Measurements from ENCODE around the gene CLN5. TPM values are rescaled to one million over a fixed set of nuclear protein-coding genes. Genes with fewer than 3 reads are reported as not detected.

Gene CLN5
- polyA plus RNA-seq, 3 donors from 2014 or later, result 3.2 to 7.4 (median 7.0) TPM

DNA sequence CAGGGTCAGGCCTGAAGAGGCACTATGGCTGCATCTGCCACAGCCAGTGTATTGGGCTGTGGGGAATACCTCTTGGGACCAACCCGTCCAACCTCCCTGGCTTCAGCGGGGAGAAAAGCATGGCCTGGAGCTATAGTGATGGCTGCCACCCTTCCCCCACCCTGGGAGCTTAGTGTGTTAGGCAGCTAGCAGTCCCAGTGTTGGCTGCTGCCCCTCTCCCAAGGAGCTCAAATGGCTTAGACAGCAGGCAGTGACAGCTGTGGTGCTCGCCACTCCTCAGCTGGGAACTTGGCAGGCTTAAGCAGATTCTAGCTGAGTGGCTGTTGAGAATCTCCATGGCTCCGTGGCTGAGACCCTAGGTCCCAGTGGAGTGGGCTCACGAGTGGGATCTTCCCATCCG, 23.8 kb upstream of the CLN5 start:
- no peaks in the 10 kb centered on the region for H3K4me1 Mint-ChIP-seq
- H3K27me3 Mint-ChIP-seq (ENCODE audit: low read depth in 3 of 3), result peaks cover 13 to 39% (median 20%) of the 10 kb centered on the region in 3 donors
- H3K36me3 Mint-ChIP-seq, result no peaks in the 10 kb centered on the region
- no peak for DNase-seq
- H3K4me3 Mint-ChIP-seq, result no peak overlapping the region
- no peak overlapping the region for H3K27ac Mint-ChIP-seq
- peaks cover 0 to 3% (median 0%) of the 10 kb centered on the region in 6 donors for H3K9me3 Mint-ChIP-seq

DNA sequence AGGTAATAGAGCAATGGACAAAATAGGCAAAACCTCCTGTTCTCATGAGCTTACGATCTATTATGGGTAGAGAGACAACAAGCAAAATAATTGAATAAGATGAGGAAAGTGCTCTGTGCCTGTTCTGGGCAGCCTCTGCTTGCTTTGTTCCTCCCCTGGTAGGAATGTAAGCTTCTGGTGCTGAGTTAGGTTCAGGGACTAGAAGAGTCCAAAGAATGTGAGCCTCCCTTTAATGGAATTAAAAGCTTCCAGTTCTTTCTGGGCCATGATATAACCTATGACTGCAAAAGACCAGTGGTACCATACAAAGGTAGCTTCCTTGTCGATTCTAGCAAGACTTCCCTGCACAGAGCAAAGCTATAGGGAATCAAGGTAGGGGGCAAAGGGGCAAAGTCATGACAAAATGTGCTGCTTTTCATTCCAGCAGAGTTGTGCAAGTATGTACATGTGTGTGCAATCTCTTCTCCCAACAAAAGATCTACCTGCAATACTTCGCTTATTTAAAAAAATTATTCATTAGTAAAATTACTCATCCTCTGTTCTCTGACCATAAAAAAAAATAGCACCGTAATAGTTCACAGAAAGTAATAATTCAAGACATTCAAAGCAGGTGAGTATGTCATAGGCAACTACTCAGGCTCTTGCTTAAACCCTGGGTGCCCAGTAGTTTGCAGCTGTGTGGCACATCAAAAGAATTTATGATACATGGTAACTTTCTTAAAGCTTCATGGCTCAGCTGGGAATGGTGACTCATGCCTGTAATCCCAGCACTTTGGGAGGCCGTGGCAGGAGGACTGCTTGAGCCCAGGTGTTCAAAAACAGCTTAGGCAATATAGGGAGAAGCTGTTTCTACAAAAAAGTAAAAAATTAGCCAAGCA, 22.2 kb upstream of the CLN5 start:
- Mint-ChIP-seq H3K27ac (no peak overlapping the region), H3K4me1 (no peaks in the 10 kb centered on the region), H3K4me3 (no peak overlapping the region), H3K36me3 (no peaks in the 10 kb centered on the region), H3K9me3 (peaks cover 0 to 3% (median 0%) of the 10 kb centered on the region in 6 donors), H3K27me3 (ENCODE audit: low read depth in 3 of 3) (peaks cover 20 to 49% (median 28%) of the 10 kb centered on the region in 3 donors)
- DNase-seq, result no peak

DNA sequence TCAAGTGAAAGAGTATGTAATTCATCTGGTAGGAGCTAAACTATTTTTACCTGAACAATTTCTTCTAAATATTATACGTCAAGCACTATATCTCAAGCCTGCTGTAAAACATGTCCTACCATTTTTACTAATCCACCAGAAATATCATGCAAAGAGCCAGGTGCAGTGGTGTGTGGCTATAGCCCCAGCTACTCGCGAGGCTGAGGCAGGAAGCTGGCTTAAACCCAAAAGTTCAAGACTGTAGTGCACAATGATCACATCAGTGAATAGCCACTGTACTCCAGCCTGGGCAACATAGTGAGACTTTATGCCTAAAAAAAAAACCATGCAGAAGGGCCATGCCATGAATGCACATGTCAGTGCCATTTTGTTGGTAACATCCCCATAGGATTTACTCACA, 20.7 kb upstream of the CLN5 start:
- H3K4me3 Mint-ChIP-seq, result no peak overlapping the region
- peaks cover 0 to 3% (median 0%) of the 10 kb centered on the region in 6 donors for H3K9me3 Mint-ChIP-seq
- no peak for DNase-seq
- H3K36me3 Mint-ChIP-seq, result no peaks in the 10 kb centered on the region
- H3K27me3 Mint-ChIP-seq (ENCODE audit: low read depth in 3 of 3), result peaks cover 20 to 59% (median 31%) of the 10 kb centered on the region in 3 donors
- H3K27ac Mint-ChIP-seq, result no peak overlapping the region
- H3K4me1 Mint-ChIP-seq, result peaks cover under 1 to 1% of the 10 kb centered on the region in 2 donors

DNA sequence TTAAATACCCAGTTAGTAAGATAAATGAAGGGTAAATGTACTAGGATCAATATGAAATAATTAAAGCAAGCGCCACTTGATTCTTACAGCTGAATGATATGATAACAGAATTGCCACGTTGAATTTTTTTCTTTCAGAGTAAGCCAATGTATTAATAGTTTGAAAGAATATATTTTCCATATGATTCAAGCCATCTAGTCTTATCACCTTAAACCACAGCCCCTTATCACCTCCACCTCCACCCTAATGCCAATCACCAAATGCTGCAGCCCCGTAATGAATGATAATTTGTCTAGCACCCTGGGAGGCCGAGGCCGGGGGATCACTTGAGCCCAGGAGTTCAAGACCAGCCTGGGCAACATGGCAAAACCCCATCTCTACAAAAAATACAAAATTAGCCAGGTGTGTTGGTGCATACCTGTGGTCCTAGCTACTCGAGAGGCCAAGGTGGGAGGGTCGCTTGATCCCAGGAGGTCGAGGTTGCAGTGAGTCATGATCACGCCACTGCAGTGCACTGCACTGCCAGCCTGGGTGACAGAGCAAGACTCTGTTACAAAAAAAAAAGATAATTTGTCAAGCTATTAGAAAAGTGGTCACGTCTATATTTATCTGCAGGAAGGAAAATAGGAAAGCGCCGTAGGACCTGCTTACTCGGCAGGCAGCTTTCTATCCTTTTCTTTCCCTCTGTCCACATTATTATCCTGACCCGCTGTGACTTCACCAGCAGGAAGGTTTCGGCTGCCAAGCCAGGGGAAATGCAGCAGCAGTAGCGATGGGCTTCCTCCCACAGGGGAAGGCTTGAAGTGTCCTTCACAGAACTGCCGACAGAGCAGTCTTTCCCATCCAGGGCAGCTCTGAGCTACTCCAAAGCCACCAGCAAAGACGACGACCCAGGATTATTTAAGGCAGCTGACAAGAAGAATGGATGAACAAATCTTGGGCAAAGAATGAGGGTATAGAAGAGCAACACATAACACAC, 19.7 kb upstream of the CLN5 start:
- Mint-ChIP-seq H3K36me3 (no peaks in the 10 kb centered on the region), H3K27ac (no peak overlapping the region), H3K4me3 (no peak overlapping the region), H3K4me1 (peaks cover 9 to 10% of the 10 kb centered on the region in 2 donors), H3K9me3 (peaks cover 0 to 6% (median 0%) of the 10 kb centered on the region in 6 donors), H3K27me3 (ENCODE audit: low read depth in 3 of 3) (peaks cover 25 to 63% (median 38%) of the 10 kb centered on the region in 3 donors)
- DNase-seq, result no peak

DNA sequence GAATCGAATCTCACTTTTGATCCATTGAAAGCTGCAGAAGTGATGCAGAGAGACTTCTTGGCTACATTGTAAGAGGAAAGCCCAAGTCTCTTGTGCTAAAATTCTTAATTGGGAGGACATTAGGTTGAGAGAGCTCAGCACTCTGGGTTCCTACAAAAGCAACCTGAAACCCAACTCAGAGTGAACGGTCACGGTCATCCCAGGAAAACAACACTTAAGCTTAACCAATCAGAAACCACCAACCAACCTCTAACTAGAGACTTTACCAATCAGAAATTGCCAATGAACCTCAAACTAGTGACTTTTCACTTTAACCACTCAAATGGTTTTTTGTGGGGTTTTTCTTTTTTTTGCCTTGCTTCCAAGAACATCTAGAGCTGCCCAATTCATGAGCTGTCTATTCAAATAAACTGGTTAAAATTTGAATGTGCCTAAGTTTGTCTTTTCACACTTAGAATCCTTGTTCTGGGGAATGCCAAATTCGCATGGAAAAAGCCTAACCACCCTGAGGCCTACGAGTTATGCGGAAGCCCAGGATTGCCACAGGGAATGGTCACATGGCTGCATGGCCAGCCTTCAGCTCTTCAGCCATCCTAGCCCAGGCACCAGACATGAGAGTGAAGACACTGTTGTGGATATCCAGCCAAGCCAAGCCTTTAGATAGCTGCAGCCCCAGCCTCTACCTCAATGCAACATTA, 17.8 kb upstream of the CLN5 start:
- Mint-ChIP-seq H3K36me3 (no peaks in the 10 kb centered on the region), H3K27ac (no peak overlapping the region), H3K9me3 (peaks cover 0 to 6% (median 0%) of the 10 kb centered on the region in 6 donors), H3K27me3 (ENCODE audit: low read depth in 3 of 3) (peaks cover 22 to 71% (median 38%) of the 10 kb centered on the region in 3 donors), H3K4me1 (peaks cover 12 to 15% of the 10 kb centered on the region in 2 donors), H3K4me3 (no peak overlapping the region)
- DNase-seq, result no peak

DNA sequence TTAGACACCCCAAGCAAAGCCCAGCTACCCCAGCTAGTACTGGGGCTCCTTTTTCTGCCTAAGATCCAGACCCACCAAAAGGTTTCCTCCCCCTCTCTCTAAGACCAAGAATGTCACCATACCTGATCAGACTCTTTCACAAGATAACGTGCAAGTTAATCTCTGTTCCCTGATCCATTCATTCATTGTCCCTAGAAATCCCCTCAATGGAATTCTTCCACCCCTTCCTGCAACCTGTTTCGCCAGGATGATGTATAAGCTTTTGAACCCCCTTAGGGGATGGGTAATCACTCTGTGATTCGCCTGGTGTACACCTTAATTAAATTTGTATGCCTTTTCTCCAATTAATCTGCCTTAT, 17.3 kb upstream of the CLN5 start:
- no peak for DNase-seq
- peaks cover 0 to 6% (median 0%) of the 10 kb centered on the region in 6 donors for H3K9me3 Mint-ChIP-seq
- H3K4me1 Mint-ChIP-seq, result peaks cover 12 to 15% of the 10 kb centered on the region in 2 donors
- H3K27ac Mint-ChIP-seq, result no peak overlapping the region
- peaks cover 23 to 67% (median 38%) of the 10 kb centered on the region in 3 donors for H3K27me3 Mint-ChIP-seq (ENCODE audit: low read depth in 3 of 3)
- no peaks in the 10 kb centered on the region for H3K36me3 Mint-ChIP-seq
- H3K4me3 Mint-ChIP-seq, result no peak overlapping the region

DNA sequence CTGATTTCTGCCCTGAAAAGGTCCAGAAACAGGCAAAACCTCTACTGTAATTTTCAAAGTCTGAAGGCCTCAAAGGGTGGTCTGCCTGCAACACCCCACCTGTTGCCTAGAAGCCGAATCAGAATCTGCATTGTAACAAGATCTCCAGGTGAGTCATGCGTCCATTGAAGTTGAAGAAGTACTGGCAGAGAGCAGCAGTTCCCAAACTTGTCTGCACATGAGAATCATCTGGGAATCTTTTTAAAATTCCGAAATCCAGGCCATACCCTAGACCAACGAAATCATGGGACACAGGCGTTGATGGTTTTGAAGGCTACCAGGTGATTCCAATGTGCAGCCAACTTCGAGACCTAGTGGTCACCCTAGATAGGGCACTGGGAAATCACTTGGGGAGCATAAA, 16.0 kb upstream of the CLN5 start:
- H3K27ac Mint-ChIP-seq, result no peak overlapping the region
- peaks cover 21 to 59% (median 32%) of the 10 kb centered on the region in 3 donors for H3K27me3 Mint-ChIP-seq (ENCODE audit: low read depth in 3 of 3)
- DNase-seq, result no peak
- H3K9me3 Mint-ChIP-seq, result peaks cover 0 to 4% (median 0%) of the 10 kb centered on the region in 6 donors
- H3K4me3 Mint-ChIP-seq, result no peak overlapping the region
- H3K36me3 Mint-ChIP-seq, result no peaks in the 10 kb centered on the region
- peaks cover 12 to 15% of the 10 kb centered on the region in 2 donors for H3K4me1 Mint-ChIP-seq

DNA sequence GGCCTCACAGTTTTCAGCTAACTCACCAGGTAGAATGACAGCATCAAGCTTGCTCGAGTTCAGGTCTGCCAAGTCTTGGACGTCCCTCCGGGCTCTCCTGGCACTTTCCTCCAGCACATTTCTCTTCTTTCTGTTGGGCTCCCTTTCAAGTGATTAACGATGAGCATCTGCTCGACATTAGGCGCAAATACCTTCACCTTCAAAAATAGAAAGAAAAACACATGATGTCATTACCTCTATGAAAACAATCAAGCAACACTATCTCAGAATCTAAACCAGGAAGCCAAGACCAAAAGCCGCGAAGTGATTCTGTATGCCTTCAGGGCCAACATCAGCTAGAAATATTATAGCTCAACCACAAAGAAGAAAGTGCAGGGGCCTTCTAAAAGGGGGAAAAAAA, 15.4 kb upstream of the CLN5 start:
- DNase-seq, result peak in 2 of 3 donors; percentile 22 to 36
- no peak overlapping the region for H3K27ac Mint-ChIP-seq
- H3K4me3 Mint-ChIP-seq, result peak overlapping the region in 4 of 5 donors; percentile 9 to 74 (median 30)
- H3K27me3 Mint-ChIP-seq (ENCODE audit: low read depth in 3 of 3), result peaks cover 20 to 60% (median 31%) of the 10 kb centered on the region in 3 donors
- peaks cover 12 to 15% of the 10 kb centered on the region in 2 donors for H3K4me1 Mint-ChIP-seq
- peaks cover 0 to 4% (median 0%) of the 10 kb centered on the region in 6 donors for H3K9me3 Mint-ChIP-seq
- H3K36me3 Mint-ChIP-seq, result no peaks in the 10 kb centered on the region

DNA sequence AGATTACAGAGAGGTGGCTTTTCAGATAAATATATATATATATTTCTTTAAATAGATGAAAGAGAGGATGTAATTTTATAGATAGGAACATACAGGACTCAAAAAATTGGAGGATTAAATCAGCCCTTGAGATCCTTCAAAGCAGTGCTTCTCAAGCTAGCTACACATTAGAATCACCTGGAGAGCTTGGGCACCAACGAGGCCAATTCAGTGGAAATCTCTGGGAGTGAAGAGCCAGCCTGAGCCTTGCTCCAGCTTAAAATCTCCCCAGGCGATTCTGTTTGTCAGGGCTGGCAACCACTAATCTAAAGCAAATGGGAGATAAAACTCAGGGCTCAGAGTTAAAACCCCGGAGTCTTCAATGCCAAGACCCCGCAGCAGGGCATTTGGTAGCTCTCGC, 15.0 kb upstream of the CLN5 start:
- peaks cover 18 to 61% (median 32%) of the 10 kb centered on the region in 3 donors for H3K27me3 Mint-ChIP-seq (ENCODE audit: low read depth in 3 of 3)
- H3K27ac Mint-ChIP-seq, result no peak overlapping the region
- H3K4me1 Mint-ChIP-seq, result peaks cover 12 to 15% of the 10 kb centered on the region in 2 donors
- DNase-seq, result no peak
- no peaks in the 10 kb centered on the region for H3K36me3 Mint-ChIP-seq
- H3K9me3 Mint-ChIP-seq, result peaks cover 0 to 4% (median 0%) of the 10 kb centered on the region in 6 donors
- H3K4me3 Mint-ChIP-seq, result peak overlapping the region in 1 of 5 donors; percentile 74

DNA sequence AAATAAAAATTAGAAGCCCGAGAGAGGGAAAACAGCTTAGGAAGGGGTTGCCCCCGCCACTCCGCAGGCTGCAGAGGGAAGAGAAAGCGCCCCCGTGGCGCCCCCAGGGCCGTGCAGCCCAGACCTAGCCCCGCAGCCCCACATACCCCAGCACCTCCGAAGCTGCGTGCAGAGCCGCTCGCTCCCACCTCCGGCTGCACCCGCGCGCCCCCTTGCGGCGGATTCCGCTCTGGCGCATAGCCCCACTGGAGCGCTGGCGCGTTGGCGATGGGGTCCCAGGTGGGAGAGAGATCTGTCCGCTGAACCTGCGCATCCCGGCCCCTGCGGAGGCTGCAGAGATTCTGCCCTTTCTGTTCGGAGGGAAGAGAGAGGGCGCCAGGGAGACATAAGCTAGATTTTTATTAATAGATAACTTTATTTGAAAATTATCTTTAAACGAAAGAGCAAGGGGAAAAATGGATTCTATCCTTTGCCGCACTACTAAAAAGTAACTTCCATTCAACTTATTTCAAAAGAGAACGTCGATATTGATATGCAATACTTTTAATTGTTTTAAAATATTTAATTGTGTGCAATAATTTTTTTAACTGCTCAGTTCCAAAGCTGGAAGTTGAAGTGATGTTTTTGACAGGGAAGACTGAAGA, 11.7 kb upstream of the CLN5 start:
- H3K9me3 Mint-ChIP-seq, result peaks cover 0 to 2% (median 0%) of the 10 kb centered on the region in 6 donors
- peaks cover 21 to 57% (median 25%) of the 10 kb centered on the region in 3 donors for H3K27me3 Mint-ChIP-seq (ENCODE audit: low read depth in 3 of 3)
- no peaks in the 10 kb centered on the region for H3K36me3 Mint-ChIP-seq
- peak; percentile 79 to 80 (median 79) for DNase-seq
- H3K27ac Mint-ChIP-seq, result no peak overlapping the region
- peaks cover 12 to 15% of the 10 kb centered on the region in 2 donors for H3K4me1 Mint-ChIP-seq
- peak overlapping the region in 1 of 5 donors; percentile 35 for H3K4me3 Mint-ChIP-seq

DNA sequence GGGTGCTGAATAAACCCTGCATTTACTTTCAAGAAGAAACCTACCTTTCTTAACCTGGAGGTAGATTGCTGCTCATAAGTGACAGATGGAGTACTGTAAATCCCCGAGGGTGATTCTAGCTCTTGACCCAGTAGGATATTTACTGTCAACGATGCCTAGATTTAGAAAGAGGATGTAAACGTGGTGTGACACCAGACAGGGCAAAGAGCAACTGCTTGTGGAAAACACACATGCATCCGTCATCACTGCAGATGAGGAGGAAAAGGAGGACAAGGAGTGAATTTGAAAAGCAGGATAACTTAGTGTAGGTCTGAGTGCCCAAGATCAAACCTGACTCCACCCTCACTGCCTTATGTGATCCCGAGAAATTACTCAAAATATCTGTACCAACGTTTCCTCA, 9.8 kb upstream of the CLN5 start:
- no peak for DNase-seq
- Mint-ChIP-seq H3K27me3 (ENCODE audit: low read depth in 3 of 3) (peaks cover 21 to 63% (median 21%) of the 10 kb centered on the region in 3 donors), H3K36me3 (no peaks in the 10 kb centered on the region), H3K9me3 (no peaks in the 10 kb centered on the region), H3K4me3 (no peak overlapping the region), H3K27ac (no peak overlapping the region), H3K4me1 (peaks cover 3 to 6% of the 10 kb centered on the region in 2 donors)

DNA sequence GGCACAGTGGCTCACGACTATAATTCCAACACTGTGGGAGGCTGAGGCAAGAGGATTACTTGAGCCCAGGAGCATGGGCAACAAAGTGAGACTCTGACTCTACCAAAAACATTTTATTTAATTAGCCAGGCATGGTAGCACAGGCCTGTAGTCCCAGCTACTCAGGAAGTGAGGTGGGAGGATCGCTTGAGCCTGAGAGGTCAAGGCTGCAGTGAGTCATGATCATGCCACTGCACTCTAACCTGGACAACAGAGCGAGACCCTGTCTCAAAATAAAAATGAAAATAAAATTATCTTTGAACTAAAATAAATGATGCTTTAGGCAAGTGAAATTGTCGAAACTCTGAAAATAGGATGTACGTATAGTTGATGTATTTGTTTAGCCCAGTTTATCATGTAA, 8.2 kb upstream of the CLN5 start:
- peaks cover 21 to 66% (median 31%) of the 10 kb centered on the region in 3 donors for H3K27me3 Mint-ChIP-seq (ENCODE audit: low read depth in 3 of 3)
- no peaks in the 10 kb centered on the region for H3K4me1 Mint-ChIP-seq
- H3K4me3 Mint-ChIP-seq, result no peak overlapping the region
- no peak overlapping the region for H3K27ac Mint-ChIP-seq
- H3K36me3 Mint-ChIP-seq, result no peaks in the 10 kb centered on the region
- DNase-seq, result no peak
- no peaks in the 10 kb centered on the region for H3K9me3 Mint-ChIP-seq

DNA sequence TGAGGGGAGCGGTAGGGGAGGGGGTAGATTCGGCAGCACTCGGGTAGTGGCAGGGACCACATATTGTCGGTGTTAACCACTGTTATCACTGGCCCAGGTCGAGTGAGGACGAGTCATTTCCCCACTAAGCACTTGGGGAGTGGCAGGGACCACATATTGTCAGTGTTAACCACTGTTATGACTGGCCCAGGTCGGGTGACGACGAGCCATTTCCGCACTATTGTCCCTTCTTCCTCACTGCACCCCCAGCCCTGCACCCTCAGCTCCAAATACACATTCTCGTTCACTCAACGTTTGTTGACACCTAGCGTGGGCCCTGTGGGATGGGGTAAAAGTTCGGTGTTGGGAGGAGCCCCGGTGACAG, 467 bp upstream of the CLN5 start:
- Mint-ChIP-seq H3K27ac (peak overlapping the region; percentile 98 to 100 (median 99)), H3K36me3 (peaks cover 0 to 2% (median 2%) of the 10 kb centered on the region in 3 donors), H3K9me3 (no peaks in the 10 kb centered on the region), H3K27me3 (ENCODE audit: low read depth in 3 of 3) (peaks cover 40 to 56% (median 44%) of the 10 kb centered on the region in 3 donors), H3K4me3 (peak overlapping the region; percentile 89 to 97 (median 95)), H3K4me1 (peaks cover 31 to 34% of the 10 kb centered on the region in 2 donors)
- DNase-seq, result peak; percentile 93 to 94 (median 94)

All from immature natural killer cell (primary cell).